GM12872 (cell line): Measurements from ENCODE around the gene METRN.

ENCODE experiments used
- TF ChIP-seq, protein P1 (sequence below): IDR thresholded peaks from 3 replicates; pipeline ENCODE4 v1.5.1; 2011; ENCODE audit warnings: low read depth, mild to moderate bottlenecking, low read length, moderate library complexity; ENCODE audit not compliant: insufficient read depth

Gene METRN

DNA sequence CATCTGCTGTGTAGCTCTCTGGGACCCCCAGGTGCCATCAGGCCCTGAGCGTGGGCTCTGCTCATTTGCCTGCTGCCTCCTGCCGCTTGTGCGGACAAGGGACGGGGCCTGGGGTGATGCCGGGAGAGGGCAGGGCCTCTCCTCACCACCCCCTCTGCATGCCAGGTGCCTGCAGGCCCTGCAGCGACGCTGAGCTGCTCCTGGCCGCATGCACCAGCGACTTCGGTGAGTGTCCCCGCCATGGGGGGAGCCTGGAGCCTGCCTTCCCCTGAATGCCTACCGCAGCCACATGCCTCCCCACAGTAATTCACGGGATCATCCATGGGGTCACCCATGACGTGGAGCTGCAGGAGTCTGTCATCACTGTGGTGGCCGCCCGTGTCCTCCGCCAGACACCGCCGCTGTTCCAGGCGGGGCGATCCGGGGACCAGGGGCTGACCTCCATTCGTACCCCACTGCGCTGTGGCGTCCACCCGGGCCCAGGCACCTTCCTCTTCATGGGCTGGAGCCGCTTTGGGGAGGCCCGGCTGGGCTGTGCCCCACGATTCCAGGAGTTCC lies 1.9 kb downstream of the METRN start:
- TF ChIP-seq, protein P1, sequence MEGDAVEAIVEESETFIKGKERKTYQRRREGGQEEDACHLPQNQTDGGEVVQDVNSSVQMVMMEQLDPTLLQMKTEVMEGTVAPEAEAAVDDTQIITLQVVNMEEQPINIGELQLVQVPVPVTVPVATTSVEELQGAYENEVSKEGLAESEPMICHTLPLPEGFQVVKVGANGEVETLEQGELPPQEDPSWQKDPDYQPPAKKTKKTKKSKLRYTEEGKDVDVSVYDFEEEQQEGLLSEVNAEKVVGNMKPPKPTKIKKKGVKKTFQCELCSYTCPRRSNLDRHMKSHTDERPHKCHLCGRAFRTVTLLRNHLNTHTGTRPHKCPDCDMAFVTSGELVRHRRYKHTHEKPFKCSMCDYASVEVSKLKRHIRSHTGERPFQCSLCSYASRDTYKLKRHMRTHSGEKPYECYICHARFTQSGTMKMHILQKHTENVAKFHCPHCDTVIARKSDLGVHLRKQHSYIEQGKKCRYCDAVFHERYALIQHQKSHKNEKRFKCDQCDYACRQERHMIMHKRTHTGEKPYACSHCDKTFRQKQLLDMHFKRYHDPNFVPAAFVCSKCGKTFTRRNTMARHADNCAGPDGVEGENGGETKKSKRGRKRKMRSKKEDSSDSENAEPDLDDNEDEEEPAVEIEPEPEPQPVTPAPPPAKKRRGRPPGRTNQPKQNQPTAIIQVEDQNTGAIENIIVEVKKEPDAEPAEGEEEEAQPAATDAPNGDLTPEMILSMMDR, result no peak

DNA sequence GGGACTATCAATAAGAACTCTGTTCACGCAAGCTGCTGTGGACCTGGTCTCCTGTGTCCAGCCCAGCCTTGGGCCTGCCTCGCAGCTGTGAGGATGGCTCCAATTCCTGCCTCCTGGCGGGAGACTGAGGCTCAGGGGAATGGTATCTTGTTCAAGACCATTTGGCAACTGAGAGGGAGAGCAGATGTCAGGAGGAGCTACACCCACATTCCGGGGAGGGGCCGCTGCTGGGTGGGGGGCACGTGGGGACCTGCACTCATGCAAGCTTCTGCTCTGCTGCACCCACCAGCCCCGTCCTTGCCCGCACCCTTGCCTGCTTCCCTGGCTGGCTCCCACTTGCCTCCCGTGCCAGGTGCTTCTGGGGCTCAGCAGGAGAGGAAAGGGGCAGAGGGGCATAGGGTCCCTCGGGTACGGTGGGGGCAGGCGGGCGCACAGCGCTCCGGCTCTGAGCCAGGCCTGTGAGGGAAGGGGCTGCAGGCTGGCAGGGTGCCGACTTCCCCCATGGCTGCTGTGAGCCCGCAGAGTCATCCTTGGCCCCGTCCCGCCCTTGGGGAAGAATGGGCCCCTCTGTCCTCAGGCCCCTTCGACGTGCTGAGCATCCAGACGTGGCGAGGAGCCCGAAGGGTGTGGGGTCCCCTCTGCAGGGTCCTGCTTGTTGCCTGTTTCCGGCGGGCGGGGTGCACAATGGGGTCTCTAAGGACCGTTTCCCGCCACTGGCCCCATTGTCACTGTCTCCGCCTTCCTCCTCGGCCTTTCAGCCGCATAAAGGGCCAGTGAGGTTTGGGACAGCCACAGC lies 2.7 kb downstream of the METRN start:
- TF ChIP-seq, protein P1, result no peak

DNA sequence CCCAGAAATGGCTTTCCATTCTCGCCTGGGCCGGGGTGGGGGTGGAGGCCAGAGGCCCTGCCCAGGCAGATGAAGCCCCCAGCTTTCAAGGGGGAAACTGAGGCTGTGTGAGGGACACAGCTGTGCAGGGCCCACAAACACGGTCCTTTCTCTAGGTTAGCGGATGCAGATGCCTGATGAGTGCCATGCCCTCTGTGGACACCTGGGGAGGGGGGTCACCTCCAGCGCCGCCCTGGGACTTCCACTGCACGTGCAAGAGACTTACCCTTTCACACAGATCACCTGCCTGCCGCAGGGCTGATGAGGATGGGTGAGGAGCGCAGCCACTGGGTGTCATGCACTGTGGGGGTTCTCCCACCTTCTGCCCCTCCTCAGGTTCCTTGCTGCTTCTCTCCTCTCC lies 3.5 kb downstream of the METRN start:
- TF ChIP-seq, protein P1, result no peak

DNA sequence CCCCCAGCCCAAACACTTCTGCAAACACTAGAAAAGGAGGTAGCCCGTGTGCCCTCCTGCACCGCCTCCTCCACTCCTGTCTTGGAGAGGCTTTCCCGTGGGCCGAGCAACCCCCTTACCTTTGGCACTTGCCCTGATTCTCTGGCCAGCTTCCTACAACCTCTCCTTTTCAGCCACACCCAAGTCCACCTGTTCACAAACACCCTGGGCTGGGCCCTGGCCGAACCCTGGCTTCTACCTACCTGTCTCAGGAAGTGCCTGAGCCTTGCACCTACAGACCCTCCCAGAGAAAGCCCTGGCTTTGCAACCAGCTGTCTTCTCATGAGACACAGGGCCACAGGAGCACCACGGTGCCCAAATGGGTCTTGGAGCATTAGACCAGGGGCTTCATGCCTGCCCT lies 4.0 kb downstream of the METRN start:
- TF ChIP-seq, protein P1, result no peak

DNA sequence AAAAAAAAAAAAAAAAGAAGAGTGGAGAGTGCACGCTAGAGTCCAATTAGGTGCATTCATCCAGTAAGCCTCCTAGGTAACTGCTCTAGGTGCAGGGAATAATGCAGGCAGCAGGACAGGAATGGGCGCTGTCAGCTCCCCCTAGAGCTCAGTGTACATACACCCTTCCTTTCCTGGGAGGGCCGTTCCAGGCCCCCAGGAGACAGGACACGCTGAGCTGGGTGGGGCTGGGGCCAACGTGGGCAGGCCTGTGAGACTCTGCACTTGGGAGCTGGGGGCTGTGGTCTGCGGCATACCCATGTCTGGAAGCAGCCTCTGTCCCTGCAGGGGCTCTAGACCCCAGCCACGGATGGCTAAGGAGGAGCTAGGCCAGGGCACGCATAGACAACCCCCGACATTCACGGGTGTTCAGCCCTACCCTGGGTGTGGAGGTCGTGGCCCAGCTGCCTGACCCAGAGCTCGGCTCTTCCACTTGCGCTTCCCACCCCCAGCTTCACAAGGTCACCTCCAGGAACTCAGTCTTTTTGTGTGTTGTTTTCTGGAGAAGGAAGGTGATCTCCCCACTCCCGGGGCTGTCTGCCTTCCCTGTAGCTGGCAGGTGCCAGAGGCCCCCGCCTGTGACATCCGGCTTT lies 5.0 kb downstream of the METRN start:
- TF ChIP-seq, protein P1, result peak; percentile 31; the same call in 2 of the 3 replicates

DNA sequence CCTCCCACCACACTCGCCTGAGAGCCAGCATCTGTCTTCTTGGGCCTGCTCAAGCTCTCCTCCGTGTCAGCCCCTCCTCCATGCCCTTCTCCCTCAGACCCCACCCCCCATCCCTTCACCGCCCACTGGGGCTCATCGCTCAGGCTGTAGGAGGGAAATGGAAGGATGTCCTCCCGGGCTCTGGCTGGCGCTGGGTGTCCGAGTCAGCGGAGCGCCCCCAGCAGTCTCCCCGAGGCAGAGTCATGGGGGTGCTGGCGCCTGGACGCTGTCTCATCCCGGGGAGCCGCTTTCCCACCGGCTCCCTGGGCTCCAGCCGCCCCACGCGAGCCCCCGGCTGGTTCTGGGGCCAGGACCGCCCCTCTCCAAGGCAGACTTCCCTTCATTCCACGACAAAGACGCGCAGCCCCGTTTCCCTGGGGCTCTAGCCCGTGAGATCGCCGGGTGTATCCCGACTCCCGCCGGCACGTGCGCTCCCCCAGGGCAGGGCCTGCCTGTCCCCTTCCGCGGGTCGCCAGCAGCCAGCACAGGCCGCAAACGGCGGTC lies 5.6 kb downstream of the METRN start:
- TF ChIP-seq, protein P1, result peak; percentile 44; the same call in 2 of the 3 replicates
